Fibroblast of lung (primary cell): ENCODE results near the gene GPHN.

Experiments
- CTCF ChIP-seq, 2 donors: IDR thresholded peaks in 1 of 2; conservative IDR thresholded peaks in 1 of 2; 1 replicate in 1 of 2; 2 replicates in 1 of 2; pipeline ENCODE4 v1.5.1; 2011 to 2012; ENCODE audit warnings: low read length in 2 of 2, control low read depth in 1 of 2, inconsistent platforms in 1 of 2, low read depth in 1 of 2, mild to moderate bottlenecking in 1 of 2
- EZH2 ChIP-seq: IDR thresholded peaks from 2 replicates; pipeline ENCODE4 v1.5.1; 2012; ENCODE audit warnings: low read length, control low read depth, mild to moderate bottlenecking; ENCODE audit errors: missing control alignments

DNA sequence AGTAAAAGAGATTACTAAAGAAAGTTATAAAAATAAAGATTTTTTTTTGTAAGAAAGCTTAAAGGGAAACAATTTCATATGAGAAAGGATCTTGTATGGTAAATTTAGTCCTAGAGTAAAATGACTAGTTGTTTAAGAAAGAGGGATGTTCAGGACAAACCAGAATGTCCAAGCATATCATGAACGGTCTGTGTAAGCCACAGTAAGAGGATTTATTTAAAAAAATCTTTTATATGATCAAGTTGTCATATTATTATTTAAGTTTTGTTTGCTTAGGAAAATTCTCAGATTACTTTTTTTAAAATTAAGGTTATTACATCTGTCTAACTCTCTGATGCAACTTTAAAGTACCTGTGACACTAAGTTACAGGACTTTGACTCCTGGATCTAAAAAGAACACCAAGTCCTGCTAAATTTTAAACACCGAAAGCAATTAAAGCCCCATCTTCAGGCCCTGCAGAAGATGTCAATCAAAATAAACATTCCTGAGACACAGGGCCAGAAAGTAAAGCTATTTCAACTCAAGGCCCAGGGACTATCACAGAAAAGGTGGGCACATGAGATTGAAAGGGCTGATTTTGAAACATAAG is 39.1 kb upstream of the GPHN start:
- TF ChIP-seq CTCF (conservative IDR thresholded peaks at IDR 0.05 in 1 of 2, IDR thresholded peaks at IDR 0.05 in 1 of 2; ENCODE audit: low read depth in 1 of 2, low read length in 2 of 2) (no peak), EZH2 (no peak)
